AG09319 (cell line): ENCODE measurements around the gene IGBP1.
"Not testable (repeated sequence)": the region's sequence is repeated elsewhere in the genome, so short reads cannot be mapped to it uniquely, and the experiment has no call there.

Source experiments
- DNase-seq: peaks from one replicate; pipeline ENCODE4 v3.0.0-alpha.2; 2010; ENCODE audit warnings: low read depth; ENCODE audit errors: extremely low read depth
- CTCF ChIP-seq: IDR thresholded peaks from 2 replicates; pipeline ENCODE4 v1.5.1; 2011; ENCODE audit warnings: low read depth, mild to moderate bottlenecking, inconsistent platforms, low read length, moderate library complexity

IGBP1 gene

GRCh38 chrX:70096052-70096451, 37.2 kb upstream of the IGBP1 start:
- TF ChIP-seq CTCF = peak; percentile 21
- DNase-seq = no peak

- no peak for DNase-seq
- no peak for TF ChIP-seq CTCF
These were observed 28.0 kb upstream of the IGBP1 start for GRCh38 chrX:70105229-70105628.

- DNase-seq = not testable (repeated sequence)
These were observed 21.7 kb upstream of the IGBP1 start for GRCh38 chrX:70111436-70112026.

GRCh38 chrX:70117738-70118137, 15.5 kb upstream of the IGBP1 start:
- no peak for TF ChIP-seq CTCF
- DNase-seq = no peak

- DNase-seq = not testable (repeated sequence)
These were observed 10.2 kb upstream of the IGBP1 start for GRCh38 chrX:70123014-70123413.

- TF ChIP-seq CTCF = no peak
- DNase-seq = no peak
These were observed 8.6 kb upstream of the IGBP1 start for GRCh38 chrX:70124678-70125077.

- no peak for TF ChIP-seq CTCF
These were observed 5.2 kb upstream of the IGBP1 start for GRCh38 chrX:70128071-70128470.

GRCh38 chrX:70129816-70130215, 3.4 kb upstream of the IGBP1 start:
- TF ChIP-seq CTCF = no peak
- no peak for DNase-seq

More at GRCh38 chrX:70128071-70128470, 5.2 kb upstream of the IGBP1 start:
- DNase-seq = no peak

- DNase-seq = no peak
- no peak for TF ChIP-seq CTCF
These were observed 1.0 kb upstream of the IGBP1 start for GRCh38 chrX:70132224-70132623.
